Stomach smooth muscle (tissue), 2 donors: ENCODE data around the gene ELL3.
"Not testable (repeated sequence)": the region's sequence is repeated elsewhere in the genome, so short reads cannot be mapped to it uniquely, and the experiment has no call there.

Source experiments
- H3K27ac ChIP-seq: one replicate; pipeline ENCODE4 v1.7.0; 2013; ENCODE audit warnings: mild to moderate bottlenecking, low read length, inconsistent platforms
- H3K27me3 ChIP-seq, 2 donors: one replicate each; pipeline ENCODE4 v1.7.0; 2013; ENCODE audit warnings: low read length in 2 of 2; ENCODE audit not compliant: insufficient read depth in 2 of 2, control insufficient read depth in 1 of 2
- H3K36me3 ChIP-seq, 2 donors: one replicate each; pipeline ENCODE4 v1.7.0; 2013; ENCODE audit warnings: low read length in 2 of 2; ENCODE audit not compliant: control insufficient read depth in 2 of 2, insufficient read depth in 2 of 2
- H3K4me1 ChIP-seq: one replicate; pipeline ENCODE4 v1.7.0; 2013; ENCODE audit warnings: low read length; ENCODE audit not compliant: control insufficient read depth, insufficient read depth
- H3K4me3 ChIP-seq, 2 donors: one replicate each; pipeline ENCODE4 v1.7.0; 2013; ENCODE audit warnings: low read length in 2 of 2
- H3K9ac ChIP-seq, 2 donors: one replicate each; pipeline ENCODE4 v1.7.0; 2013; ENCODE audit warnings: low read length in 2 of 2, mild to moderate bottlenecking in 1 of 2
- H3K9me3 ChIP-seq, 2 donors: one replicate each; pipeline ENCODE4 v1.7.0; 2013; ENCODE audit warnings: low read length in 2 of 2; ENCODE audit not compliant: control insufficient read depth in 2 of 2
- donor health status: healthy.
- donor health status: Pancreatic carcinoma.

Gene ELL3

GRCh38 chr15:43776718-43777266 is at the start of gene ELL3:
TSS of gene ELL3 (minus strand) at chr15:43776966. CDS start at chr15:43776901, 65 bp downstream.
- H3K27ac ChIP-seq = peak within 1 kb of the TSS; percentile 87
- H3K4me1 ChIP-seq = peaks cover 16% of the 10 kb centered on the region
- peak within 1 kb of the TSS; percentile 83 to 89 for H3K4me3 ChIP-seq
- H3K9ac ChIP-seq = peak within 1 kb of the TSS; percentile 56 to 81
- H3K9me3 ChIP-seq = no peaks in the 10 kb centered on the region
- H3K27me3 ChIP-seq = no peaks in the 10 kb centered on the region
- H3K36me3 ChIP-seq = peaks cover 8 to 11% of the 10 kb centered on the region in 2 donors

GRCh38 chr15:43826029-43826507 is 49.3 kb upstream of the ELL3 start:
- Histone ChIP-seq H3K4me1 (peaks cover 15% of the 10 kb centered on the region), H3K27me3 (no peaks in the 10 kb centered on the region), H3K36me3 (no peaks in the 10 kb centered on the region), H3K27ac (no peak overlapping the region), H3K9ac (peak overlapping the region in 1 of 2 donors; percentile 66), H3K9me3 (no peaks in the 10 kb centered on the region), H3K4me3 (peak overlapping the region in 1 of 2 donors; percentile 80)

- not testable (repeated sequence) for H3K9ac ChIP-seq, H3K36me3 ChIP-seq, H3K9me3 ChIP-seq, H3K27me3 ChIP-seq, H3K4me3 ChIP-seq, H3K27ac ChIP-seq
- peaks cover 15% of the 10 kb centered on the region for H3K4me1 ChIP-seq
Observed at GRCh38 chr15:43825305-43825704, 48.5 kb upstream of the ELL3 start.

- no peaks in the 10 kb centered on the region for H3K36me3 ChIP-seq
- peak within 1 kb of the TSS; percentile 97 to 98 for H3K4me3 ChIP-seq
- no peaks in the 10 kb centered on the region for H3K27me3 ChIP-seq
- peaks cover 15% of the 10 kb centered on the region for H3K4me1 ChIP-seq
- peak within 1 kb of the TSS; percentile 90 for H3K27ac ChIP-seq
- peak within 1 kb of the TSS; percentile 96 to 98 for H3K9ac ChIP-seq
- no peaks in the 10 kb centered on the region for H3K9me3 ChIP-seq
Observed at GRCh38 chr15:43824302-43825246, 47.8 kb upstream of the ELL3 start, which contains the start of gene MFAP1. TSS of gene MFAP1 (minus strand) at chr15:43824690. CDS start at chr15:43824569, 121 bp downstream.

- H3K9ac ChIP-seq = no peak overlapping the region
- H3K27me3 ChIP-seq = no peaks in the 10 kb centered on the region
- H3K4me3 ChIP-seq = no peak overlapping the region
- peaks cover 7 to 10% of the 10 kb centered on the region in 2 donors for H3K36me3 ChIP-seq
- no peak overlapping the region for H3K27ac ChIP-seq
- H3K4me1 ChIP-seq = peaks cover 10% of the 10 kb centered on the region
- no peaks in the 10 kb centered on the region for H3K9me3 ChIP-seq
Observed at GRCh38 chr15:43821505-43821904, 44.7 kb upstream of the ELL3 start.

GRCh38 chr15:43815064-43815463 is 38.3 kb upstream of the ELL3 start:
- not testable (repeated sequence) for H3K27ac ChIP-seq, H3K4me1 ChIP-seq, H3K4me3 ChIP-seq, H3K27me3 ChIP-seq, H3K9me3 ChIP-seq, H3K9ac ChIP-seq
- peaks cover 30 to 42% of the 10 kb centered on the region in 2 donors for H3K36me3 ChIP-seq

GRCh38 chr15:43808960-43809678 is 32.4 kb upstream of the ELL3 start:
- Histone ChIP-seq H3K9ac (no peak overlapping the region), H3K27ac (no peak overlapping the region), H3K9me3 (no peaks in the 10 kb centered on the region), H3K4me1 (no peaks in the 10 kb centered on the region), H3K36me3 (peaks cover 57 to 59% of the 10 kb centered on the region in 2 donors), H3K27me3 (no peaks in the 10 kb centered on the region), H3K4me3 (no peak overlapping the region)

GRCh38 chr15:43808435-43808950 is 31.7 kb upstream of the ELL3 start:
- Histone ChIP-seq H3K9me3 (no peaks in the 10 kb centered on the region), H3K4me3 (no peak overlapping the region), H3K27ac (no peak overlapping the region), H3K27me3 (no peaks in the 10 kb centered on the region), H3K4me1 (no peaks in the 10 kb centered on the region), H3K36me3 (peaks cover 52 to 58% of the 10 kb centered on the region in 2 donors), H3K9ac (no peak overlapping the region)

GRCh38 chr15:43802676-43803075 is 25.9 kb upstream of the ELL3 start:
- H3K9ac ChIP-seq, H3K27ac ChIP-seq, H3K9me3 ChIP-seq, H3K27me3 ChIP-seq, H3K4me3 ChIP-seq: not testable (repeated sequence)
- Histone ChIP-seq H3K36me3 (peaks cover 29 to 32% of the 10 kb centered on the region in 2 donors), H3K4me1 (peaks cover 25% of the 10 kb centered on the region)
